HepG2 (cell line): Measurements from ENCODE around the gene ZIC4. TPM values are rescaled to one million over a fixed set of nuclear protein-coding genes. Genes with fewer than 3 reads are reported as not detected.

Experiments
- ATAC-seq: fragments of 200-7000 bp; cut with Tn5 transposase; 3 replicates; pipeline ENCODE4 v1.9.1; 2020; ENCODE audit warnings: mild to moderate bottlenecking, moderate library complexity
- BruUV-seq: library from RNA; stranded (reverse); fragments of 400-500 nt; replicated peaks from 2 replicates; lab custom pipeline; 2021; lab: Mats Ljungman, UMichigan
- CTCF ChIA-PET: fragments of 300-600 bp; formaldehyde crosslinking; extraction: SDS; loops from one replicate; lab custom pipeline; 2021; ENCODE audit warnings: low total read pairs, inconsistent platforms, low intra/inter-chr PET ratio; lab: Yijun Ruan, JAX
- POLR2A ChIA-PET: fragments of 350-600 bp; sonication (Branson Sonifier 250); formaldehyde crosslinking; loops from one replicate; lab custom pipeline; 2020; ENCODE audit warnings: antibody characterized with exemption, inconsistent platforms; lab: Yijun Ruan, JAX
- DNase-seq: peaks from one replicate; pipeline ENCODE4 v3.0.0-alpha.2; 2015; ENCODE audit warnings: low spot score
- FAIRE-seq: peaks from 3 replicates; lab custom pipeline; 2011; peaks lifted over from hg19 to GRCh38; lab: Jason Lieb, UNC
- H2AFZ ChIP-seq: one replicate; pipeline ENCODE4 v1.6.1; 2011; ENCODE audit warnings: low read length, inconsistent platforms
- H3K27ac ChIP-seq: fragments of 300-600 bp; 3 replicates; pipeline ENCODE4 v1.8.0; 2011; ENCODE audit warnings: mixed run types, mild to moderate bottlenecking, mixed read lengths, low read length, inconsistent platforms; ENCODE audit not compliant: insufficient read depth; ENCODE audit errors: extremely low read length
- H3K27me3 ChIP-seq, 2 experiments: fragments of 200-600 bp in 1 of 2; 2 replicates in 1 of 2; 3 replicates in 1 of 2; pipeline versions ENCODE4 v1.6.0 to v1.8.0; 2011; ENCODE audit warnings: low read length in 2 of 2, mild to moderate bottlenecking in 2 of 2, moderate library complexity in 2 of 2, inconsistent platforms in 1 of 2; ENCODE audit not compliant: insufficient read depth in 2 of 2, control insufficient read depth in 1 of 2
- H3K36me3 ChIP-seq, 2 experiments: fragments of 200-600 bp in 1 of 2; replicated peaks in 1 of 2; 2 replicates in 1 of 2; 3 replicates in 1 of 2; pipeline versions ENCODE4 v1.5.1 to v1.8.0; 2011; ENCODE audit warnings: low read length in 2 of 2, inconsistent platforms in 1 of 2; ENCODE audit not compliant: insufficient read depth in 2 of 2, control insufficient read depth in 1 of 2
- H3K4me1 ChIP-seq: 2 replicates; pipeline ENCODE4 v1.5.1; 2012; ENCODE audit warnings: low read length, inconsistent platforms; ENCODE audit not compliant: insufficient read depth
- H3K4me2 ChIP-seq: 2 replicates; pipeline ENCODE4 v1.6.0; 2011; ENCODE audit warnings: low read depth, low read length, inconsistent platforms
- H3K4me3 ChIP-seq, 3 experiments: fragments of 200-600 bp in 1 of 3; sonication (generic), shearing (Covaris generic) in 1 of 3; replicated peaks in 1 of 3; 2 replicates each; pipeline ENCODE4 v1.5.1; 2011 to 2016; ENCODE audit warnings: low read length in 3 of 3, inconsistent platforms in 2 of 3, low read depth in 2 of 3, mild to moderate bottlenecking in 2 of 3, control low read depth in 1 of 3, mixed read lengths in 1 of 3; ENCODE audit not compliant: insufficient read depth in 1 of 3
- H3K79me2 ChIP-seq: one replicate; pipeline ENCODE4 v1.6.1; 2011; ENCODE audit warnings: low read length, inconsistent platforms; ENCODE audit not compliant: insufficient read depth
- H3K9ac ChIP-seq: 2 replicates; pipeline ENCODE4 v1.6.0; 2011; ENCODE audit warnings: mild to moderate bottlenecking, low read depth, low read length, inconsistent platforms; ENCODE audit not compliant: insufficient read depth
- H3K9me3 ChIP-seq: 2 replicates; pipeline ENCODE4 v1.5.1; 2012; ENCODE audit warnings: mild to moderate bottlenecking, low read length
- H4K20me1 ChIP-seq: 2 replicates; pipeline ENCODE4 v1.6.0; 2011; ENCODE audit warnings: inconsistent platforms, mild to moderate bottlenecking, low read length, moderate library complexity; ENCODE audit not compliant: insufficient read depth
- CTCF ChIP-seq: sonication (generic); formaldehyde crosslinking; IDR thresholded peaks from 2 replicates; pipeline ENCODE4 v1.5.0; 2020; ENCODE audit warnings: mild to moderate bottlenecking, missing genetic modification reagents, moderate library complexity
- ETV6 ChIP-seq: sonication (generic); formaldehyde crosslinking; conservative IDR thresholded peaks from 2 replicates; pipeline ENCODE4 v1.4.0; 2020; ENCODE audit warnings: missing genetic modification reagents
- NFE2L1 ChIP-seq: sonication (generic); formaldehyde crosslinking; IDR thresholded peaks from 2 replicates; pipeline ENCODE4 v1.4.0; 2020; ENCODE audit warnings: missing genetic modification reagents, mild to moderate bottlenecking, borderline replicate concordance
- PLRG1 ChIP-seq: fragments of 450-650 bp; conservative IDR thresholded peaks from 2 replicates; pipeline ENCODE4 v1.6.1; 2016
- PRMT3 ChIP-seq: sonication (generic); formaldehyde crosslinking; IDR thresholded peaks from 2 replicates; pipeline ENCODE4 v1.8.1; 2022; ENCODE audit warnings: low read depth, mild to moderate bottlenecking, moderate library complexity, missing genetic modification reagents, borderline replicate concordance
- STAG1 ChIP-seq: sonication (generic); formaldehyde crosslinking; IDR thresholded peaks from 2 replicates; pipeline ENCODE4 v1.4.0; 2020; ENCODE audit warnings: missing genetic modification reagents
- WGBS: methylation state at CpG from one replicate; pipeline ENCODE4 v1.1.6; 2017; ENCODE audit warnings: low lambda C conversion rate; 5-methylcytosine and 5-hydroxymethylcytosine counted together
- in situ Hi-C: cut with HindIII; loops from 2 replicates; pipeline ENCODE4 v1.10.0; 2017; ENCODE audit warnings: low pct_unique_long_range_greater_than_20kb; ENCODE audit not compliant: extremely low pct_ligation_motif_present
- intact Hi-C: fragments of 100-400 bp; cut with micrococcal nuclease; formaldehyde crosslinking; loops from one replicate; pipeline ENCODE4 v1.10.0; 2022; ENCODE audit not compliant: unreplicated experiment
- polyA plus RNA-seq, 8 experiments: library from polyadenylated mRNA; depleted of rRNA in 3 of 8; stranded (reverse) in 7 of 8; unstranded in 1 of 8; fragments of >200 nt; fragmentation: Illumina TruSeq in 4 of 8; extraction: Trizol in 4 of 8; gene quantifications; 2 replicates each; pipeline versions ENCODE4 v1.2.1 to v1.2.3, GENCODE V29; 2011 to 2016; ENCODE audit warnings: low read depth in 4 of 8, missing spikeins in 1 of 8, mixed read lengths in 1 of 8; ENCODE audit not compliant: insufficient read depth in 1 of 8
- total RNA-seq, 5 experiments: library from RNA; depleted of rRNA; stranded (reverse); fragments of >200 nt; fragmentation: Illumina TruSeq; extraction: Trizol; gene quantifications; 2 replicates each; pipeline ENCODE4 v1.2.3, GENCODE V29; 2016; ENCODE audit warnings: low read depth in 1 of 5
- TF ChIP-seq, protein P1 (sequence below): sonication (generic); formaldehyde crosslinking; IDR thresholded peaks from 2 replicates; pipeline ENCODE4 v1.5.0; 2020; ENCODE audit warnings: missing genetic modification reagents, mild to moderate bottlenecking, borderline replicate concordance
- TF ChIP-seq, protein P2 (sequence below): sonication (generic); formaldehyde crosslinking; IDR thresholded peaks from 2 replicates; pipeline ENCODE4 v1.4.0; 2020; ENCODE audit warnings: missing genetic modification reagents

The ZIC4 gene
- total and polyA plus RNA-seq, 2 of the 13 experiments (the other 11 are each of a cell fraction or from before 2014, with no cell fraction given) = not detected

GRCh38 chr3:147383617-147384016, 22.7 kb downstream of the ZIC4 start:
- FAIRE-seq = no peak
- Histone ChIP-seq H4K20me1 (no peaks in the 10 kb centered on the region), H3K36me3 (no peaks in the 10 kb centered on the region), H3K27ac (no peak overlapping the region), H3K4me2 (no peak overlapping the region), H3K4me1 (no peaks in the 10 kb centered on the region), H3K27me3 (peaks cover 0 to 32% of the 10 kb centered on the region in 2 experiments; a peak in 3 of 5 replicates), H3K9me3 (no peaks in the 10 kb centered on the region), H3K79me2 (no peaks in the 10 kb centered on the region), H3K4me3 (no peak overlapping the region), H3K9ac (no peak overlapping the region), H2AFZ (no peak overlapping the region)
- 16% methylated on average over 6 of the region's 6 CpGs for WGBS
- ChIA-PET CTCF (no interaction called here), POLR2A (no interaction called here)
- DNase-seq = no peak
- no TSS peak for BruUV-seq
- in situ Hi-C loops (no loop called here), intact Hi-C loops (no loop called here)
- no peak for TF ChIP-seq PLRG1
- TF ChIP-seq STAG1 = peak; percentile 39; the same call in 1 of the 2 replicates
- TF ChIP-seq CTCF (CRISPR knock-in tag) = 0 out of 2 replicates have a peak, but pooled peaks have one; percentile 18
- ATAC-seq = peak; percentile 76

DNA sequence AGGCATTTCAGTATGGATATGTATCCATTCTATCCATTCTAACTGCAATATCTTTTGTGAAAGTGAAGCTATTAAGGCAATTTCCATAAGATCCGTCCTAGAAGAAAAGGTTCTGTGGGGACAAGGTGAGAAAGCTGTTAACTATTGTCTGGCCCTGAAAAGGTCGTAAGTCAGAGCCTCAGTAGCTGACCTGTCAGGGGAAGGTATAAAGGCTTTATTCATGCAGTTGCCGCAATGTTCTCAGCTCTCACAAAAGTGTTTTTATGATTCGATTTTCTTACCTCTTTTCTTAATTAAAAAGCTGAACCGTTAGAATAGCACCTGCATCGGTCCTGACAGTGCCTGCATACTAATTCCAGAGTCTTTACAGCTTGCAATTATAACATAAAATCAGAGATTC, 24.7 kb downstream of the ZIC4 start:
- Histone ChIP-seq H3K27ac (no peak overlapping the region), H3K4me1 (no peaks in the 10 kb centered on the region), H3K9ac (no peak overlapping the region), H3K27me3 (peaks cover 0 to 17% of the 10 kb centered on the region in 2 experiments; a peak in 1 of 5 replicates), H2AFZ (no peak overlapping the region), H3K4me2 (no peak overlapping the region), H3K9me3 (no peaks in the 10 kb centered on the region), H3K36me3 (no peaks in the 10 kb centered on the region), H4K20me1 (no peaks in the 10 kb centered on the region), H3K4me3 (no peak overlapping the region), H3K79me2 (no peaks in the 10 kb centered on the region)
- WGBS = 19% methylated on average over 6 of the region's 6 CpGs
- no peak for ATAC-seq
- in situ Hi-C loops (no loop called here), intact Hi-C loops (no loop called here)
- ChIA-PET CTCF (no interaction called here), POLR2A (no interaction called here)
- no peak for DNase-seq
- no TSS peak for BruUV-seq
- TF ChIP-seq, protein P1, sequence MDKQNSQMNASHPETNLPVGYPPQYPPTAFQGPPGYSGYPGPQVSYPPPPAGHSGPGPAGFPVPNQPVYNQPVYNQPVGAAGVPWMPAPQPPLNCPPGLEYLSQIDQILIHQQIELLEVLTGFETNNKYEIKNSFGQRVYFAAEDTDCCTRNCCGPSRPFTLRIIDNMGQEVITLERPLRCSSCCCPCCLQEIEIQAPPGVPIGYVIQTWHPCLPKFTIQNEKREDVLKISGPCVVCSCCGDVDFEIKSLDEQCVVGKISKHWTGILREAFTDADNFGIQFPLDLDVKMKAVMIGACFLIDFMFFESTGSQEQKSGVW (CRISPR knock-in tag) = no peak
- TF ChIP-seq ETV6 (CRISPR knock-in tag) (no peak), NFE2L1 (CRISPR knock-in tag) (no peak), PRMT3 (CRISPR knock-in tag) (no peak)
- TF ChIP-seq, protein P2, sequence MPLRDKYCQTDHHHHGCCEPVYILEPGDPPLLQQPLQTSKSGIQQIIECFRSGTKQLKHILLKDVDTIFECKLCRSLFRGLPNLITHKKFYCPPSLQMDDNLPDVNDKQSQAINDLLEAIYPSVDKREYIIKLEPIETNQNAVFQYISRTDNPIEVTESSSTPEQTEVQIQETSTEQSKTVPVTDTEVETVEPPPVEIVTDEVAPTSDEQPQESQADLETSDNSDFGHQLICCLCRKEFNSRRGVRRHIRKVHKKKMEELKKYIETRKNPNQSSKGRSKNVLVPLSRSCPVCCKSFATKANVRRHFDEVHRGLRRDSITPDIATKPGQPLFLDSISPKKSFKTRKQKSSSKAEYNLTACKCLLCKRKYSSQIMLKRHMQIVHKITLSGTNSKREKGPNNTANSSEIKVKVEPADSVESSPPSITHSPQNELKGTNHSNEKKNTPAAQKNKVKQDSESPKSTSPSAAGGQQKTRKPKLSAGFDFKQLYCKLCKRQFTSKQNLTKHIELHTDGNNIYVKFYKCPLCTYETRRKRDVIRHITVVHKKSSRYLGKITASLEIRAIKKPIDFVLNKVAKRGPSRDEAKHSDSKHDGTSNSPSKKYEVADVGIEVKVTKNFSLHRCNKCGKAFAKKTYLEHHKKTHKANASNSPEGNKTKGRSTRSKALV (CRISPR knock-in tag) = no peak
- no peak for FAIRE-seq
